ENCODE measurements around the gene EML6. TPM values are rescaled to one million over a fixed set of nuclear protein-coding genes. Genes with fewer than 3 reads are reported as not detected.

EML6 gene
- polyA plus RNA-seq, 1 donor (not counting 4 experiments of a cell fraction or from before 2014, with no cell fraction given), result 0.96 TPM

GRCh38 chr2:54726940-54727339 is 3.5 kb downstream of the EML6 start:
- Histone ChIP-seq H3K9me1 (ENCODE audit: control insufficient read depth, extremely low read depth, insufficient read depth, low read length) (no peaks in the 10 kb centered on the region), H3K4me2 (ENCODE audit: control insufficient read depth, extremely low read depth, insufficient read depth, low read depth, low read length) (no peak overlapping the region), H3K9me3 (ENCODE audit: control insufficient read depth, low read depth, low read length) (no peaks in the 10 kb centered on the region), H4K20me1 (ENCODE audit: control insufficient read depth, extremely low read depth, insufficient read depth, low read length) (no peaks in the 10 kb centered on the region), H3K79me2 (ENCODE audit: control insufficient read depth, insufficient read depth, low read length) (no peaks in the 10 kb centered on the region), H3K36me3 (ENCODE audit: control insufficient read depth in 2 of 2, extremely low read depth in 1 of 2, insufficient read depth in 2 of 2, low read length in 2 of 2) (no peaks in the 10 kb centered on the region), H3K9ac (ENCODE audit: control insufficient read depth, extremely low read depth, insufficient read depth, low read length) (no peak overlapping the region), H3K4me1 (ENCODE audit: control insufficient read depth, extremely low read depth, insufficient read depth, low read length) (peaks cover 27% of the 10 kb centered on the region), H2AFZ (ENCODE audit: control insufficient read depth, low read length) (no peak overlapping the region), H3K4me3 (ENCODE audit: control insufficient read depth in 2 of 3, extremely low read depth in 1 of 3, insufficient read depth in 2 of 3, low read depth in 1 of 3, low read length in 3 of 3) (no peak overlapping the region), H3K27me3 (ENCODE audit: control insufficient read depth, extremely low read depth, insufficient read depth, low read length) (peaks cover 16% of the 10 kb centered on the region), H3K27ac (ENCODE audit: control insufficient read depth, insufficient read depth, low read length) (no peak overlapping the region)
- FAIRE-seq (no peak), DNase-seq (ENCODE audit: low read depth, low spot score) (no peak)
- TF ChIP-seq, protein P1, sequence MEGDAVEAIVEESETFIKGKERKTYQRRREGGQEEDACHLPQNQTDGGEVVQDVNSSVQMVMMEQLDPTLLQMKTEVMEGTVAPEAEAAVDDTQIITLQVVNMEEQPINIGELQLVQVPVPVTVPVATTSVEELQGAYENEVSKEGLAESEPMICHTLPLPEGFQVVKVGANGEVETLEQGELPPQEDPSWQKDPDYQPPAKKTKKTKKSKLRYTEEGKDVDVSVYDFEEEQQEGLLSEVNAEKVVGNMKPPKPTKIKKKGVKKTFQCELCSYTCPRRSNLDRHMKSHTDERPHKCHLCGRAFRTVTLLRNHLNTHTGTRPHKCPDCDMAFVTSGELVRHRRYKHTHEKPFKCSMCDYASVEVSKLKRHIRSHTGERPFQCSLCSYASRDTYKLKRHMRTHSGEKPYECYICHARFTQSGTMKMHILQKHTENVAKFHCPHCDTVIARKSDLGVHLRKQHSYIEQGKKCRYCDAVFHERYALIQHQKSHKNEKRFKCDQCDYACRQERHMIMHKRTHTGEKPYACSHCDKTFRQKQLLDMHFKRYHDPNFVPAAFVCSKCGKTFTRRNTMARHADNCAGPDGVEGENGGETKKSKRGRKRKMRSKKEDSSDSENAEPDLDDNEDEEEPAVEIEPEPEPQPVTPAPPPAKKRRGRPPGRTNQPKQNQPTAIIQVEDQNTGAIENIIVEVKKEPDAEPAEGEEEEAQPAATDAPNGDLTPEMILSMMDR (optimal IDR thresholded peaks at IDR 0.05 in 1 of 3, IDR thresholded peaks at IDR 0.05 in 1 of 3, conservative IDR thresholded peaks at IDR 0.05 in 1 of 3; ENCODE audit: extremely low read depth in 1 of 3, insufficient read depth in 2 of 3, low read length in 3 of 3), result no peak
- TF ChIP-seq EZH2 (IDR thresholded peaks at IDR 0.05; ENCODE audit: low read length), result no peak
- dilution Hi-C loops (cut with MboI; ENCODE audit: extremely low pct_ligation_motif_present, low sequenced_read_pairs), result no loop called here

DNA sequence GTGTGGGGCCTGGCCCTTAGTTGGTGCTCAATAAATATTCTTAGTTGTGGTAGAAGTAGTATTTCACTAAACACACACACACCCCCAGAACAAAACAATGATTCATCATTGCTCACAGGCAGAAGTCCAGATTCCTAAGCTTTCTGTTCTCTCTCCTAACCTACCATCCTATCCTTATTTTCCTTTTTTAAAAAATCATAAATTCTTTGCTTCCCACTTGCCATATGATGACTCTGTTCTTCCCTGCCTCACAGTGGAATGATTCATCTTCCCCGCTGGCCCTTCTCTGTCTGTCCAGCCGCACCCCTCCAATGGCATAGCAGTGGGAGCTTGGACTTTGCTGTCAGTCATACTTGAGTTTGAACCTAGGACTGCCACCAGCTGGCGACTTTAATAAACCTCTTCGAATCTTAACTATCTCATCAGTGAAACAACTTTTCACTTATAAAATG is 5.2 kb downstream of the EML6 start:
- H2AFZ ChIP-seq (ENCODE audit: control insufficient read depth, low read length), result no peak overlapping the region
- no peaks in the 10 kb centered on the region for H3K9me3 ChIP-seq (ENCODE audit: control insufficient read depth, low read depth, low read length)
- H3K27ac ChIP-seq (ENCODE audit: control insufficient read depth, insufficient read depth, low read length), result no peak overlapping the region
- DNase-seq (ENCODE audit: low read depth, low spot score), result peak; percentile 49
- no peaks in the 10 kb centered on the region for H3K9me1 ChIP-seq (ENCODE audit: control insufficient read depth, extremely low read depth, insufficient read depth, low read length)
- H4K20me1 ChIP-seq (ENCODE audit: control insufficient read depth, extremely low read depth, insufficient read depth, low read length), result no peaks in the 10 kb centered on the region
- peak; percentile 26 for FAIRE-seq
- no peaks in the 10 kb centered on the region for H3K36me3 ChIP-seq (ENCODE audit: control insufficient read depth in 2 of 2, extremely low read depth in 1 of 2, insufficient read depth in 2 of 2, low read length in 2 of 2)
- no peak overlapping the region for H3K9ac ChIP-seq (ENCODE audit: control insufficient read depth, extremely low read depth, insufficient read depth, low read length)
- H3K27me3 ChIP-seq (ENCODE audit: control insufficient read depth, extremely low read depth, insufficient read depth, low read length), result peaks cover 16% of the 10 kb centered on the region
- H3K79me2 ChIP-seq (ENCODE audit: control insufficient read depth, insufficient read depth, low read length), result no peaks in the 10 kb centered on the region
- H3K4me3 ChIP-seq (ENCODE audit: control insufficient read depth in 2 of 3, extremely low read depth in 1 of 3, insufficient read depth in 2 of 3, low read depth in 1 of 3, low read length in 3 of 3), result no peak overlapping the region
- peaks cover 19% of the 10 kb centered on the region for H3K4me1 ChIP-seq (ENCODE audit: control insufficient read depth, extremely low read depth, insufficient read depth, low read length)
- no peak for TF ChIP-seq EZH2 (IDR thresholded peaks at IDR 0.05; ENCODE audit: low read length)
- TF ChIP-seq, protein P1 (optimal IDR thresholded peaks at IDR 0.05 in 1 of 3, IDR thresholded peaks at IDR 0.05 in 1 of 3, conservative IDR thresholded peaks at IDR 0.05 in 1 of 3; ENCODE audit: extremely low read depth in 1 of 3, insufficient read depth in 2 of 3, low read length in 3 of 3), result no peak
- H3K4me2 ChIP-seq (ENCODE audit: control insufficient read depth, extremely low read depth, insufficient read depth, low read depth, low read length), result no peak overlapping the region
- dilution Hi-C loops (cut with MboI; ENCODE audit: extremely low pct_ligation_motif_present, low sequenced_read_pairs), result no loop called here

All from keratinocyte (primary cell).